Transverse colon (tissue), 4 donors: ENCODE measurements around the gene IQCM.

Experiments
- CTCF ChIP-seq, 5 experiments: fragments of 200-600 bp in 3 of 5; fragments of 450-650 bp in 2 of 5; sonication (generic) in 3 of 5; IDR thresholded peaks; 1 replicate in 2 of 5; 2 replicates in 3 of 5; pipeline ENCODE4 v1.5.1; 2016 to 2017; ENCODE audit warnings: antibody characterized with exemption in 5 of 5, inconsistent platforms in 3 of 5, mild to moderate bottlenecking in 2 of 5, moderate library complexity in 1 of 5
- EP300 ChIP-seq: sonication (generic); formaldehyde crosslinking; IDR thresholded peaks from one replicate; pipeline ENCODE4 v1.6.1; 2017; ENCODE audit warnings: antibody characterized with exemption, low read depth
- POLR2A ChIP-seq: fragments of 450-650 bp; IDR thresholded peaks from one replicate; pipeline ENCODE4 v1.6.1; 2016; ENCODE audit warnings: antibody characterized with exemption, mild to moderate bottlenecking, moderate library complexity
- POLR2AphosphoS5 ChIP-seq, 3 donors: sonication (generic); formaldehyde crosslinking; IDR thresholded peaks; one replicate each; pipeline ENCODE4 v1.6.1; 2016; ENCODE audit warnings: antibody characterized with exemption in 3 of 3

GRCh38 chr4:149409555-149409962, 406.1 kb downstream of the IQCM start:
- TF ChIP-seq POLR2AphosphoS5 (IDR thresholded peaks at IDR 0.05) = no peak
- TF ChIP-seq CTCF (IDR thresholded peaks at IDR 0.05) = no peak
- no peak for TF ChIP-seq EP300
- no peak for TF ChIP-seq POLR2A
